Upper lobe of right lung (tissue), 1 donor: ENCODE results near the gene PRSS23. TPM values are rescaled to one million over a fixed set of nuclear protein-coding genes. Genes with fewer than 3 reads are reported as not detected.

Source experiments
- ATAC-seq: fragments of 200-7000 bp; cut with Tn5 transposase; one replicate; pipeline ENCODE4 v1.9.1; 2020; ENCODE audit warnings: mild to moderate bottlenecking, moderate library complexity
- DNase-seq: peaks from one replicate; pipeline ENCODE4 v3.0.0-alpha.2; 2020
- H3K27ac ChIP-seq: fragments of 200-600 bp; one replicate; pipeline ENCODE4 v1.8.0; 2022
- H3K27me3 ChIP-seq: fragments of 200-600 bp; one replicate; pipeline ENCODE4 v1.8.0; 2022; ENCODE audit warnings: mild to moderate bottlenecking
- H3K36me3 ChIP-seq: fragments of 200-600 bp; one replicate; pipeline ENCODE4 v1.8.0; 2022
- H3K4me1 ChIP-seq: fragments of 200-600 bp; one replicate; pipeline ENCODE4 v1.8.0; 2022
- H3K4me3 ChIP-seq: fragments of 200-600 bp; one replicate; pipeline ENCODE4 v1.8.0; 2022; ENCODE audit warnings: mild to moderate bottlenecking
- H3K9me3 ChIP-seq: fragments of 200-600 bp; one replicate; pipeline ENCODE4 v1.8.0; 2022
- intact Hi-C: fragments of 100-400 bp; cut with DNase I; formaldehyde crosslinking; loops from one replicate; pipeline ENCODE4 v1.11.0; 2022
- total RNA-seq: library from RNA; stranded (reverse); fragmentation: NEBNext Ultra II Directional; extraction: Animal tissue kit (Norgen Biotek cat#: 25700); gene quantifications from one replicate; pipeline ENCODE4 v1.2.1, GENCODE V29; 2021
- TF ChIP-seq, protein P1 (sequence below): fragments of 200-600 bp; IDR thresholded peaks from one replicate; pipeline ENCODE4 v1.8.0; 2022; ENCODE audit warnings: antibody characterized with exemption
- donor health status: DM: no; HTN: yes; CAD: no; lungs with severe emphysema.

PRSS23 gene
- total RNA-seq, 1 donor from 2014 or later: 100 TPM

DNA sequence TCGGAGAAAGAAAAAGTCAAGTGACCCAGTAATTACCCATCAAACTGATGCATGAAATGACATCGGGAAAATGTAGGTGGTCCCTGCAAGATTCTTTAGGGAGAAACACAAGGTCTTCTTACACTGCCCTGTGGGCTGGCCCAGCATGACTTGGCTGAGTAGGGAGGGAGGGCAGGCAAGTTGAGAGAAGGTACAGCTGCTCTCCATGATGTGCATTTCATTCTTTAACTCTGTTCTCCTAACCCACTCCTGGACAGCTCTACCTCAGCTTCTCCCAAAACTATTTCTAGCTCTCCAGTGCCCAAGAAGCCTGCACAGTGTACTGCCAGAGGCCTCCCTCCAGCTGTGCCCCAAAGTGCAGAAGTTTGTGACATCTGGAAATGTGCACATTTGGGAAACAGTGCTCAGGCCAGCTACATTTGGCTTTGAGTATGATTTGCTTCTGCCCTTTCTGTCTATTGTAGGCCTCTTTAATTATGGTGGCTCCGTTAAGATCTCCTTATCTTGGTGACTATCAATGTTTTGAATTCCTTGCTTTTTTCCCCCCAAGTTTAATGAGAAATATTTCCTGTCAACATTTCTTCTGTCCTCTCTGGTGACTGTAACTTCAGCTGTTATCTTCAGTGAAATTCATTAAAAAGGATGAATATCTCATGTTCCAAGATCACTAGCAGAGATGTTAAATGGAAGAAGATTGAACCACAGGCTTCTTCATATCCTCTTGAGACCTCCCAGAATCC is 26.7 kb upstream of the PRSS23 start:
- DNase-seq (no peak), ATAC-seq (peak; percentile 27)
- H3K9me3 ChIP-seq: no peaks in the 10 kb centered on the region
- no peaks in the 10 kb centered on the region for H3K4me1 ChIP-seq
- H3K36me3 ChIP-seq: no peaks in the 10 kb centered on the region
- H3K4me3 ChIP-seq: no peak overlapping the region
- H3K27me3 ChIP-seq: no peaks in the 10 kb centered on the region
- no peak overlapping the region for H3K27ac ChIP-seq
- intact Hi-C loops: no loop called here
- TF ChIP-seq, protein P1, sequence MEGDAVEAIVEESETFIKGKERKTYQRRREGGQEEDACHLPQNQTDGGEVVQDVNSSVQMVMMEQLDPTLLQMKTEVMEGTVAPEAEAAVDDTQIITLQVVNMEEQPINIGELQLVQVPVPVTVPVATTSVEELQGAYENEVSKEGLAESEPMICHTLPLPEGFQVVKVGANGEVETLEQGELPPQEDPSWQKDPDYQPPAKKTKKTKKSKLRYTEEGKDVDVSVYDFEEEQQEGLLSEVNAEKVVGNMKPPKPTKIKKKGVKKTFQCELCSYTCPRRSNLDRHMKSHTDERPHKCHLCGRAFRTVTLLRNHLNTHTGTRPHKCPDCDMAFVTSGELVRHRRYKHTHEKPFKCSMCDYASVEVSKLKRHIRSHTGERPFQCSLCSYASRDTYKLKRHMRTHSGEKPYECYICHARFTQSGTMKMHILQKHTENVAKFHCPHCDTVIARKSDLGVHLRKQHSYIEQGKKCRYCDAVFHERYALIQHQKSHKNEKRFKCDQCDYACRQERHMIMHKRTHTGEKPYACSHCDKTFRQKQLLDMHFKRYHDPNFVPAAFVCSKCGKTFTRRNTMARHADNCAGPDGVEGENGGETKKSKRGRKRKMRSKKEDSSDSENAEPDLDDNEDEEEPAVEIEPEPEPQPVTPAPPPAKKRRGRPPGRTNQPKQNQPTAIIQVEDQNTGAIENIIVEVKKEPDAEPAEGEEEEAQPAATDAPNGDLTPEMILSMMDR: no peak

DNA sequence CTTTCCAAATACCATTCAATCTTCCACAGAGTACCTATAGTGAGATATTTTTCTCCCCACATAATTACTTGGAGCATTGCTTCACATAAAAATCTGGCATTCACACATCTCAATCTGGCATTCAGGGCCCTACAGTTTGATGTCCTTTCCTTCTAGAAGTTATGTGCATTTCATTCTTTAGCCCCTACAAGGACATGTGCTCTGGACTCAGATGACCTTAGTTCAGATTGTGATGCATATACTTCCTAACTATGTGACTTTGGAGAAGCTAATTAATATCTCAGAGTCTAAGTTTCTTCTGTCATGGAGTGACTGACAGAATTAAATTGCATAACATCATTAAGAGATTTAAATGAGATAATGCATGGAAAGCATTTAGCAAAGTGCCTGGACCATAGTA is 25.9 kb upstream of the PRSS23 start:
- ATAC-seq: no peak
- intact Hi-C loops: no loop called here

DNA sequence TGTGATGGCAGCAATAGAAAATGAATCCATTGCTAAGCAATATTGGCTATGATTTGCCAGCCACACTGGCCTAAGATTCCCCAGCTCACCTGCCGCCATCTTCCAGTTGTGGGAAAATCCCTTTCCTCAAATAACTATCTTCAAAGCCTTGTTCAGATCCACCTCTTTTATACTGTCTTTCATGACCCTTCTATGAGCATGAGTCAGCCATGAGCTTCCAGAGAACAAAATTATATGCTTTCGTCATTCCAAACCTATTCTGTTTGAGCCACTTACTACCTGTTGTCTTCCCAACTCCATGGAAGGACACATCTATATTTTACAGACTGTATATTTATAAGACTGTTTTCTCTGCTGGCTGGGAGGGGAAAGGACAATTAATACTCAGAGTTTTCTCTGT is 25.0 kb upstream of the PRSS23 start:
- Histone ChIP-seq H3K36me3 (no peaks in the 10 kb centered on the region), H3K4me3 (no peak overlapping the region), H3K27me3 (no peaks in the 10 kb centered on the region), H3K9me3 (no peaks in the 10 kb centered on the region), H3K4me1 (no peaks in the 10 kb centered on the region), H3K27ac (no peak overlapping the region)
- TF ChIP-seq, protein P1: no peak
- ATAC-seq (no peak), DNase-seq (no peak)
- intact Hi-C loops: no loop called here

More for the DNA sequence above, 25.9 kb upstream of the PRSS23 start:
- DNase-seq: no peak
- Histone ChIP-seq H3K4me3 (no peak overlapping the region), H3K27me3 (no peaks in the 10 kb centered on the region), H3K9me3 (no peaks in the 10 kb centered on the region), H3K4me1 (no peaks in the 10 kb centered on the region), H3K36me3 (no peaks in the 10 kb centered on the region), H3K27ac (no peak overlapping the region)
- TF ChIP-seq, protein P1: no peak

DNA sequence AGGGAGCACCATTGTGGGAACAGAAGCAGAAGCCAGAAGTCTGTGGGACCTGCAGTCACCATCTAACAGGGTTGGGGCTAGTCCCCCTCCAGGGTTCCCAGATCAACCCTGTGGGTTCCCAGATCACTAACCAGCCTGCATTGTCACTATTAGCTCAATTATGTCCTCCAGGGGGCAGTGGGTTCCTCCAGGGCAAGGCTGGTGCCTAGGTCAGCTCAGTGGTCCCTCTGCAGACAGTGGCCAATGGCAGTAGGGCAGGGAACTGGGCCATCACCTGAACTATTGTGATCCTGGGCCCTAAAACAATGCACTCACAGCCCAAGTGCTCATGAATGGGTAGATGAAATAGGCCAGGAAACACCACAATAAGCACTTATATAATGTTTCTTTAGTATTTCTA is 18.8 kb upstream of the PRSS23 start:
- no peaks in the 10 kb centered on the region for H3K9me3 ChIP-seq
- TF ChIP-seq, protein P1: no peak
- ATAC-seq (peak; percentile 28), DNase-seq (no peak)
- no peaks in the 10 kb centered on the region for H3K27me3 ChIP-seq
- intact Hi-C loops: no loop called here
- no peak overlapping the region for H3K4me3 ChIP-seq
- H3K27ac ChIP-seq: no peak overlapping the region
- H3K4me1 ChIP-seq: no peaks in the 10 kb centered on the region
- H3K36me3 ChIP-seq: no peaks in the 10 kb centered on the region

DNA sequence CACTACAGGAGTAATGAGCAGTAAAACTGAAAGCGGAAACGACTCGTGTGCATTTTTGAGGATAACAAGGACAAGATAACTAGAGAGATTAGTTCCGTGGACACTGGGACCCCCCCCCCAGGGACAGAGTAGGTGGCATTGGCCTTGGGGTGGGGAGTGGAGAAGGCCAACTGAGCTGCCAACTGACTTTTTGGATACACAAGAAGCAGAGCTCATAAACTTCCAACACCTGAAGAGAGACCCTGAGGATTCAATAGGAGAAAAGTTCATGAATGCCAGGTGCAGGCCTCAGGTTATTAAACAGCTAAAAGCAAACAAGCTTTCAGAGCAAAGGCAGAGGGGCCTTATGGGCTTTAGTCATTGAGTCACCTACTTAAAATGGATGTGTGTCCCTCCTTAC is 17.6 kb upstream of the PRSS23 start:
- H3K27me3 ChIP-seq: no peaks in the 10 kb centered on the region
- no peaks in the 10 kb centered on the region for H3K4me1 ChIP-seq
- no peaks in the 10 kb centered on the region for H3K9me3 ChIP-seq
- intact Hi-C loops: no loop called here
- no peaks in the 10 kb centered on the region for H3K36me3 ChIP-seq
- no peak for ATAC-seq
- no peak overlapping the region for H3K4me3 ChIP-seq
- DNase-seq: no peak
- H3K27ac ChIP-seq: no peak overlapping the region
- TF ChIP-seq, protein P1: no peak
